Panc1 (cell line): ENCODE measurements around the gene TMEM63C. TPM values are rescaled to one million over a fixed set of nuclear protein-coding genes. Genes with fewer than 3 reads are reported as not detected.
"Not testable (repeated sequence)": the region's sequence is repeated elsewhere in the genome, so short reads cannot be mapped to it uniquely, and the experiment has no call there.

ENCODE experiments used
- ATAC-seq: fragments of 200-7000 bp; cut with Tn5 transposase; 2 replicates; pipeline ENCODE4 v1.9.1; 2020; ENCODE audit warnings: mild to moderate bottlenecking, moderate library complexity
- BruUV-seq: library from RNA; stranded (reverse); fragments of 400-500 nt; replicated peaks from 2 replicates; lab custom pipeline; 2021; lab: Mats Ljungman, UMichigan
- CTCF ChIA-PET: fragments of 300-600 bp; sonication (Branson Sonifier 250); formaldehyde crosslinking; loops from one replicate; lab custom pipeline; 2022; ENCODE audit warnings: antibody characterized with exemption; lab: Charles Lee
- POLR2A ChIA-PET: fragments of 300-600 bp; sonication (Branson Sonifier 250); formaldehyde crosslinking; loops from one replicate; lab custom pipeline; 2022; ENCODE audit warnings: antibody characterized with exemption; lab: Charles Lee
- DNase-seq: peaks from one replicate; pipeline ENCODE4 v3.0.0-alpha.2; 2010; ENCODE audit warnings: low read depth, low spot score
- H3K27ac ChIP-seq: 2 replicates; pipeline ENCODE4 v1.5.1; 2011; ENCODE audit warnings: mild to moderate bottlenecking, low read length, inconsistent platforms
- H3K27me3 ChIP-seq: fragments of 200-500 bp; sonication (Bioruptor generic); 2 replicates; pipeline ENCODE4 v1.6.0; 2014; ENCODE audit warnings: low read length, inconsistent platforms; ENCODE audit not compliant: control insufficient read depth, insufficient read depth
- H3K36me3 ChIP-seq: fragments of 200-500 bp; sonication (Bioruptor generic); 2 replicates; pipeline ENCODE4 v1.5.1; 2014; ENCODE audit warnings: inconsistent platforms, mild to moderate bottlenecking, low read length, moderate library complexity; ENCODE audit not compliant: control insufficient read depth, insufficient read depth
- H3K4me1 ChIP-seq: 2 replicates; pipeline ENCODE4 v1.5.1; 2011; ENCODE audit warnings: inconsistent platforms, mild to moderate bottlenecking, low read length, moderate library complexity; ENCODE audit not compliant: control insufficient read depth, insufficient read depth
- H3K4me3 ChIP-seq, 2 experiments: 2 replicates each; pipeline ENCODE4 v1.5.1; 2011 to 2012; ENCODE audit warnings: low read depth in 2 of 2, low read length in 2 of 2, mild to moderate bottlenecking in 2 of 2, inconsistent platforms in 1 of 2, moderate library complexity in 1 of 2
- H3K9me3 ChIP-seq: fragments of 200-500 bp; sonication (Bioruptor generic); 2 replicates; pipeline ENCODE4 v1.5.1; 2014; ENCODE audit warnings: low read depth, mild to moderate bottlenecking, inconsistent platforms, low read length, moderate library complexity; ENCODE audit not compliant: control insufficient read depth, insufficient read depth
- POLR2AphosphoS5 ChIP-seq: IDR thresholded peaks from 2 replicates; pipeline ENCODE4 v1.6.1; 2012; ENCODE audit warnings: mild to moderate bottlenecking, low read depth, low read length, moderate library complexity
- SIN3A ChIP-seq: IDR thresholded peaks from 2 replicates; pipeline ENCODE4 v1.6.1; 2012; ENCODE audit warnings: low read depth, mild to moderate bottlenecking, low read length, moderate library complexity, borderline replicate concordance; ENCODE audit not compliant: insufficient read depth
- TCF7L2 ChIP-seq: IDR thresholded peaks from 2 replicates; pipeline ENCODE4 v1.6.1; 2011; ENCODE audit warnings: mild to moderate bottlenecking, low read depth, low read length, inconsistent platforms
- in situ Hi-C: cut with HindIII; loops from 2 replicates; pipeline ENCODE4 v1.10.0; 2016; ENCODE audit warnings: low sequenced_read_pairs, low pct_unique_long_range_greater_than_20kb
- intact Hi-C: fragments of 100-400 bp; cut with micrococcal nuclease; formaldehyde crosslinking; loops from one replicate; pipeline ENCODE4 v1.10.0; 2022; ENCODE audit not compliant: unreplicated experiment
- total RNA-seq: library from RNA; stranded (reverse); gene quantifications from one replicate; pipeline ENCODE4 v1.2.1, GENCODE V29; 2021; ENCODE audit not compliant: unreplicated experiment
- TF ChIP-seq, protein P1 (sequence below): fragments of 450-650 bp; IDR thresholded peaks from 2 replicates; pipeline ENCODE4 v1.5.1; 2017; ENCODE audit warnings: mild to moderate bottlenecking
- TF ChIP-seq, protein P2 (sequence below), 2 experiments: IDR thresholded peaks; 2 replicates each; pipeline ENCODE4 v1.6.1; 2011 to 2012; ENCODE audit warnings: low read depth in 2 of 2, control low read depth in 1 of 2, low read length in 1 of 2, mild to moderate bottlenecking in 1 of 2, moderate library complexity in 1 of 2; ENCODE audit not compliant: insufficient read depth in 1 of 2

The TMEM63C gene
- total RNA-seq, 1 experiment from 2014 or later: 2.4 TPM

DNA sequence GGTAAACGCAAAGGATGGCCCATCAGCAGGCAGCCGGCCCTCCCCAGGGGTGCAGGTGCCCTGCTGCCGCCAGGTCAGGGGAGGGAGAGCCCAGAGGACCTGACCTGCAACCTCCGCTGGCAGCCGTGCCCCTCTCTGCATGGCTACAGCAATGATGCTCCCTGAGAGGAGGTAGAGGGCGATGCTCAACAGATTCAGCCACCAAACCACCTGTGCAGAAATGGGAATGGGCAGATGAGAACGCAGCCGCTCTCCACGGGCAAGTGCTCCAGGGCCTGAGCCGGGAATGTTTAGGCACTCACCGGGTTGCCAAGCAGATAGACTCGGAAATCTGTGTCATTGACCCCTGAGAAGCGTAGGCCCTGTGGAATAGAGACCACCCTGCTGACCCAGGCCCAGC is 98.1 kb downstream of the TMEM63C start:
- in situ Hi-C loops: no loop called here
- no peak overlapping the region for H3K27ac ChIP-seq
- H3K27me3 ChIP-seq: no peaks in the 10 kb centered on the region
- H3K9me3 ChIP-seq: no peaks in the 10 kb centered on the region
- POLR2A ChIA-PET: no interaction called here
- BruUV-seq: no TSS peak
- intact Hi-C loops: no loop called here
- H3K36me3 ChIP-seq: peaks cover 6% of the 10 kb centered on the region; the same call in 1 of the 2 replicates
- H3K4me1 ChIP-seq: no peaks in the 10 kb centered on the region
- no peak for DNase-seq
- CTCF ChIA-PET: no interaction called here
- ATAC-seq: no peak
- TF ChIP-seq POLR2AphosphoS5 (no peak), TCF7L2 (no peak), SIN3A (no peak)
- TF ChIP-seq, protein P1, sequence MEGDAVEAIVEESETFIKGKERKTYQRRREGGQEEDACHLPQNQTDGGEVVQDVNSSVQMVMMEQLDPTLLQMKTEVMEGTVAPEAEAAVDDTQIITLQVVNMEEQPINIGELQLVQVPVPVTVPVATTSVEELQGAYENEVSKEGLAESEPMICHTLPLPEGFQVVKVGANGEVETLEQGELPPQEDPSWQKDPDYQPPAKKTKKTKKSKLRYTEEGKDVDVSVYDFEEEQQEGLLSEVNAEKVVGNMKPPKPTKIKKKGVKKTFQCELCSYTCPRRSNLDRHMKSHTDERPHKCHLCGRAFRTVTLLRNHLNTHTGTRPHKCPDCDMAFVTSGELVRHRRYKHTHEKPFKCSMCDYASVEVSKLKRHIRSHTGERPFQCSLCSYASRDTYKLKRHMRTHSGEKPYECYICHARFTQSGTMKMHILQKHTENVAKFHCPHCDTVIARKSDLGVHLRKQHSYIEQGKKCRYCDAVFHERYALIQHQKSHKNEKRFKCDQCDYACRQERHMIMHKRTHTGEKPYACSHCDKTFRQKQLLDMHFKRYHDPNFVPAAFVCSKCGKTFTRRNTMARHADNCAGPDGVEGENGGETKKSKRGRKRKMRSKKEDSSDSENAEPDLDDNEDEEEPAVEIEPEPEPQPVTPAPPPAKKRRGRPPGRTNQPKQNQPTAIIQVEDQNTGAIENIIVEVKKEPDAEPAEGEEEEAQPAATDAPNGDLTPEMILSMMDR: no peak
- TF ChIP-seq, protein P2, sequence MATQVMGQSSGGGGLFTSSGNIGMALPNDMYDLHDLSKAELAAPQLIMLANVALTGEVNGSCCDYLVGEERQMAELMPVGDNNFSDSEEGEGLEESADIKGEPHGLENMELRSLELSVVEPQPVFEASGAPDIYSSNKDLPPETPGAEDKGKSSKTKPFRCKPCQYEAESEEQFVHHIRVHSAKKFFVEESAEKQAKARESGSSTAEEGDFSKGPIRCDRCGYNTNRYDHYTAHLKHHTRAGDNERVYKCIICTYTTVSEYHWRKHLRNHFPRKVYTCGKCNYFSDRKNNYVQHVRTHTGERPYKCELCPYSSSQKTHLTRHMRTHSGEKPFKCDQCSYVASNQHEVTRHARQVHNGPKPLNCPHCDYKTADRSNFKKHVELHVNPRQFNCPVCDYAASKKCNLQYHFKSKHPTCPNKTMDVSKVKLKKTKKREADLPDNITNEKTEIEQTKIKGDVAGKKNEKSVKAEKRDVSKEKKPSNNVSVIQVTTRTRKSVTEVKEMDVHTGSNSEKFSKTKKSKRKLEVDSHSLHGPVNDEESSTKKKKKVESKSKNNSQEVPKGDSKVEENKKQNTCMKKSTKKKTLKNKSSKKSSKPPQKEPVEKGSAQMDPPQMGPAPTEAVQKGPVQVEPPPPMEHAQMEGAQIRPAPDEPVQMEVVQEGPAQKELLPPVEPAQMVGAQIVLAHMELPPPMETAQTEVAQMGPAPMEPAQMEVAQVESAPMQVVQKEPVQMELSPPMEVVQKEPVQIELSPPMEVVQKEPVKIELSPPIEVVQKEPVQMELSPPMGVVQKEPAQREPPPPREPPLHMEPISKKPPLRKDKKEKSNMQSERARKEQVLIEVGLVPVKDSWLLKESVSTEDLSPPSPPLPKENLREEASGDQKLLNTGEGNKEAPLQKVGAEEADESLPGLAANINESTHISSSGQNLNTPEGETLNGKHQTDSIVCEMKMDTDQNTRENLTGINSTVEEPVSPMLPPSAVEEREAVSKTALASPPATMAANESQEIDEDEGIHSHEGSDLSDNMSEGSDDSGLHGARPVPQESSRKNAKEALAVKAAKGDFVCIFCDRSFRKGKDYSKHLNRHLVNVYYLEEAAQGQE (IDR thresholded peaks at IDR 0.05; ENCODE audit: insufficient read depth in 1 of 2, low read depth in 2 of 2, low read length in 1 of 2): no peak
- H3K4me3 ChIP-seq: no peak overlapping the region

DNA sequence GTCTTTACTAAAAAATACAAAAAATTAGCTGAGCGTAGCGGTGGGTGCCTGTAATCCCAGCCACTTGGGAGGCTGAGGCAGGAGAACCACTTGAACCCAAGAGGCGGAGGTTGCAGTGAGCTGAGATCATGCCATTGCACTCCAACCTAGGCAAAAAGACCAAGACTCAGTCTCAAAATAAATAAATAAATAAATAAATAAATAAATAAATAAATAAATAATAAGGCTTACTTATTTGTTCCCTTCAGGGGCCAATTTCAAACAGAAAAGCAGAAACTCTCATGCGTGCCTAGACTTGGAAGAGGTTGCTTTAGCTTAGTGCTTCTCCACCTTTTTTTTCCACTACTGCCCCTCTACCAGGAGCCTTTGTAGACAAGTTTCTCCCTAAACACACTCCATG is 99.3 kb downstream of the TMEM63C start:
- intact Hi-C loops, H3K36me3 ChIP-seq, CTCF ChIA-PET: not testable (repeated sequence)

DNA sequence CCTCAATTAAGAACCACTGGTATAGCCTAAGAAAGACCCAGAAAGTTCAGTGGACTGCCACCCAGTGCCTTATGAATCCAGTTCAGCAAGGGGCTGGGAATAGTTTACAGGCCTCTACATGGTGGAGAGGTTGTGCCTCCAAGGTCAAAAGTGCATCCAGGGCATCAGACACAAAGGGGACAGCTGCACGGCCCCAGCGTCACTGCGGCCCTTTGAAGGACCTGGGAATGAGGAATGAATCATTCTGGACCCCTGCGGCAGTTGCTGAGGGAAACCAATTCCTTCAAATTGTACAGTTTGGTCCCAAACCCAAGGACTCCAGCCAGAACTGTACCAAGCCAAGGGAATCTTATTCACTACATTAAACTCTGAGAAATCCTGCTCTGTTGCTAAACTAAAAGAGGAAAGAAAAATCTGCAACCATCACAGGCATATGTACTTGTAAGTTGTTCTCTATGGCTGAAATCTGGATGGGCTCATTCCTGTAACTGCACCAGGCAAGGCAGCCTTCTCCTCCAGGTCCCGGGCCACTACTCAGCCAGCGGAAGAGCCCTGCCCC is 100.3 kb downstream of the TMEM63C start:
- BruUV-seq: no TSS peak
- TF ChIP-seq TCF7L2 (no peak), POLR2AphosphoS5 (no peak), SIN3A (no peak)
- TF ChIP-seq, protein P2 (IDR thresholded peaks at IDR 0.05; ENCODE audit: insufficient read depth in 1 of 2, low read depth in 2 of 2, low read length in 1 of 2): no peak
- TF ChIP-seq, protein P1: no peak
- no peak for DNase-seq
- H3K36me3 ChIP-seq: peaks cover 7% of the 10 kb centered on the region; the same call in 1 of the 2 replicates
- no peak overlapping the region for H3K4me3 ChIP-seq
- no peaks in the 10 kb centered on the region for H3K4me1 ChIP-seq
- H3K27me3 ChIP-seq: no peaks in the 10 kb centered on the region
- ChIA-PET CTCF (no interaction called here), POLR2A (no interaction called here)
- ATAC-seq: no peak
- no peak overlapping the region for H3K27ac ChIP-seq
- in situ Hi-C loops (no loop called here), intact Hi-C loops (no loop called here)
- H3K9me3 ChIP-seq: no peaks in the 10 kb centered on the region

More for the DNA sequence above, 99.3 kb downstream of the TMEM63C start:
- H3K4me1 ChIP-seq, H3K4me3 ChIP-seq, H3K27me3 ChIP-seq, H3K27ac ChIP-seq, POLR2A ChIA-PET, H3K9me3 ChIP-seq, in situ Hi-C loops, BruUV-seq, DNase-seq, ATAC-seq: not testable (repeated sequence)
